DMS79 (cell line): ENCODE results near the gene ANO6.
"Not testable (repeated sequence)": the region's sequence is repeated elsewhere in the genome, so short reads cannot be mapped to it uniquely, and the experiment has no call there.

ENCODE experiments used
- DNase-seq: peaks from one replicate; lab custom pipeline; 2025; lab: John Stamatoyannopoulos, UW

ANO6 gene

GRCh38 chr12:45242180-45242579 lies 26.3 kb downstream of the ANO6 start:
- DNase-seq, result no peak

GRCh38 chr12:45243963-45244362 lies 28.1 kb downstream of the ANO6 start:
- no peak for DNase-seq

- DNase-seq, result no peak
Measured at GRCh38 chr12:45244561-45245343, 28.9 kb downstream of the ANO6 start.

GRCh38 chr12:45246236-45246635 lies 30.3 kb downstream of the ANO6 start:
- DNase-seq, result no peak

- DNase-seq, result no peak
Measured at GRCh38 chr12:45247589-45247988, 31.7 kb downstream of the ANO6 start.

- DNase-seq, result no peak
Measured at GRCh38 chr12:45248095-45248494, 32.2 kb downstream of the ANO6 start.

- DNase-seq, result no peak
Measured at GRCh38 chr12:45254254-45254653, 38.4 kb downstream of the ANO6 start.

- no peak for DNase-seq
Measured at GRCh38 chr12:45256721-45257120, 40.8 kb downstream of the ANO6 start.

GRCh38 chr12:45257185-45257930 lies 41.5 kb downstream of the ANO6 start:
- no peak for DNase-seq

GRCh38 chr12:45259675-45260074 lies 43.8 kb downstream of the ANO6 start:
- no peak for DNase-seq

- DNase-seq, result no peak
Measured at GRCh38 chr12:45260104-45260815, 44.4 kb downstream of the ANO6 start.

- no peak for DNase-seq
Measured at GRCh38 chr12:45260854-45261253, 45.0 kb downstream of the ANO6 start.

GRCh38 chr12:45262185-45262584 lies 46.3 kb downstream of the ANO6 start:
- DNase-seq, result not testable (repeated sequence)

GRCh38 chr12:45263587-45263986 lies 47.7 kb downstream of the ANO6 start:
- DNase-seq, result no peak

GRCh38 chr12:45268672-45269411 lies 52.9 kb downstream of the ANO6 start:
- peak; percentile 61 for DNase-seq

GRCh38 chr12:45269412-45269751 lies 53.5 kb downstream of the ANO6 start:
- peak; percentile 61 for DNase-seq

GRCh38 chr12:45270951-45271350 lies 55.1 kb downstream of the ANO6 start:
- no peak for DNase-seq

- no peak for DNase-seq
Measured at GRCh38 chr12:45273717-45274271, 57.9 kb downstream of the ANO6 start.

GRCh38 chr12:45276154-45276755 lies 60.4 kb downstream of the ANO6 start:
- DNase-seq, result no peak

GRCh38 chr12:45278447-45278846 lies 62.6 kb downstream of the ANO6 start:
- DNase-seq, result no peak
